HUDEP-2 (cell line): ENCODE data around the gene BCL2L11.
"Not testable (repeated sequence)": the region's sequence is repeated elsewhere in the genome, so short reads cannot be mapped to it uniquely, and the experiment has no call there.

Experiments used
- DNase-seq, 76 experiments: peaks; one replicate each; lab custom pipeline; 2025; ENCODE audit not compliant: unreplicated experiment in 76 of 76; lab: John Stamatoyannopoulos, UW

BCL2L11 gene, protein sequence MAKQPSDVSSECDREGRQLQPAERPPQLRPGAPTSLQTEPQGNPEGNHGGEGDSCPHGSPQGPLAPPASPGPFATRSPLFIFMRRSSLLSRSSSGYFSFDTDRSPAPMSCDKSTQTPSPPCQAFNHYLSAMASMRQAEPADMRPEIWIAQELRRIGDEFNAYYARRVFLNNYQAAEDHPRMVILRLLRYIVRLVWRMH

DNA sequence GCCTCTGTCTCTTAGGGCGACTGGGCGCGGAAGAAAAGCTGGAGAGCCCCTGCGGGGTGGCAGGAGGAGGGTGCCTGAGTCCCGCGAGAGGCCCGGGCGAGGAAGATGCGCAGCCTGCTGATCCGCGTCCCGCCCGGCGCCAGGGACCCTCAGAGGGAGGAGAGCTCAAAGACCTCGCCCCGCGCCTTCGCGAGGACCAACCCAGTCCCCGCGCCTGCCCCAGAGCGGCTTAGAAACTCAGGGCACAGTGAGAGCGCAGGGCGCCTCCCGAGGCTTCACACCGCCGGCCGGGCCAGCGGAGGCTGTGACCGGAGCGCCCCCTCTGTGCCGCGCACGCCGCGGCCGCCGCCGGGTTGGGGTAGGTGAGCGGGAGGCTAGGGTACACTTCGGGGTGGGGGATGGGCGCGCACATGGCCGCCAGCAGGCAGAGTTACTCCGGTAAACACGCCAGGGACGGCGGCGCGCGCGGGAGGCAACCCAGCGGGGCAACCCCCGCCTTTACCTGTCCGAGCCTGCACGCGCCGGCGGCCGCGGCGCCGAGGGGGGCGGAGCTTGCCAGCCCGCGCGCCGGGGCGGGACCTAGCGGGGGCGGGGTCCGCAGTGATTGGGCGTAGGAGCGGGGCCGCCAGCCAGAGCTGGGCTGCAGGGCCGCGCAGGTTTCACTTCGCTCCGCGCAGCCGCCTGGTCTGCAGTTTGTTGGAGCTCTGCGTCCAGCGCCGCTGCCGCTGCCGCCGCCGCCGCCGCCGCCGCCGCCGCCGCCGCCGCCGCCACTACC is at the start of gene BCL2L11:
TSS of gene BCL2L11 (plus strand) at position 662 of the 775 bp plus-strand sequence. CDS start 2,832 bp downstream, outside the sequence.
- peak in 75 of 76 experiments; percentile 23 to 93 (median 85) for DNase-seq

DNA sequence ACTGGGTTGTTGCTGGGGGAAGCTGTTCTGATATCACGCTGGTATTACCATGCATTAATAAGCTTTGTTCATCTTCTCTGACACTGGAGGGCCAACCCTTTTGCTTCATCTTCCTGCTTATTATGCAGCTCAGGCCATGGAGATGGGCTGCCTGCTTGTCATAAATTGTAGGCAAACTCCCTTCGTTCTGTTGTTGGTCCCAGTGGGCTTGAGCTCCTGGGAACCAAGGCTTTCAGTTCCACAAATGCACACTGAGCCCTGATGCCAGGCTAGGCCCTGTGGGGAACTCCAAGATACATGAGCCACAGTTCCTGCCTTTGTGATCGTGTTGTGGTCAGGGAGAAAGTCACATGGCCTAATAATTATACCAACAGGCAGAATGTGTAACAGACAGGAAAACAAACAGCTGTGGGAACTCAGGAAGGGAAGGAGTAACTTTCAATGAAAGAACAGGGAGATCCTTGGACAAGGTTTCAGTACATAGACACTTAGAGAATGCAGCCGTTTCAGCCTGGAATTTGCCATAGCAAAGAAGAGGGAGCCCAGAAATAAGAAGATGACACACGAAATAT is 49.0 kb upstream of the BCL2L11 start:
- no peak for DNase-seq

DNA sequence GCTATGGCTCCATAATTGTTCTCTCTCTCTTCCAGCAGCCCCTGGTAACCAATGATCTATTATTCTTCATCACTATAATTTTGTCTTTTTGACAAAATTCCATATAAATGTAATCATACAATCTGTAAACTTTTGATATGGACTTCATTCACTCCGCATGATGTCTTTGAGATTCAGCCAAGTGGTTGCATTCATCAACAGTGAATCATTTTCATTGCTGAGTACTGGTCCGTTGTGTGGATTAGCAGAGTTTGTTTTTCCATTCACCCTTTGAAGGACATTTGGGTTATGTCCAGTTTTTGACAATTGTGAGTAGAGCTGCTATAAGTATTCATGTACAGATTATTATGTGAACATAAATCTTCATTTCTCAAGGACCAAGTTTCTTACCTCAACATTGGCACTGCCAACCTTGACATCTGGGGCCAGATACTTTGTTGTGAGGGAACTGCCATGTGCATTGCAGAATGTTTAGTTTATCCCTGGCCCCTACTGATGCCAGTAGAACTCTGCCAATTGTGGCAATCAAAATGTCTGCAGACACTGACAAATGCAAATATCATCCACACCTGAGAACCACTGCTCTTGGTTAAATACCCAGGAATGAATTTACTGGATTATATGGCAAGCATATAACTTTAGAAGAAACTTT is 48.4 kb upstream of the BCL2L11 start:
- DNase-seq, result no peak

DNA sequence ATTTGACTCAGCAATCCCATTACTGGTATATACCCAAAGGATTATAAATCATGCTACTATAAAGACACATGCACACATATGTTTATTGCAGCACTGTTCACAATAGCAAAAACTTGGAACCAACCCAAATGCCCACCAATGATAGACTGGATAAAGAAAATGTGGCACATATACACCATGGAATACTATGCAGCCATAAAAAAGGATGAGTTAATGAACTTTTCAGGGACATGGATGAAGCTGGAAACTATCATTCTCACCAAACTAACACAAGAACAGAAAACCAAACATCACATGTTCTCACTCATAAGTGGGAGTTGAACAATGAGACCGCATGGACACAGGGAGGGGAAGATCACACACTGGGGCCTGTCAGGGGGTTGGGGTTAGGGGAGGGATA is 38.1 kb upstream of the BCL2L11 start:
- DNase-seq, result not testable (repeated sequence)

DNA sequence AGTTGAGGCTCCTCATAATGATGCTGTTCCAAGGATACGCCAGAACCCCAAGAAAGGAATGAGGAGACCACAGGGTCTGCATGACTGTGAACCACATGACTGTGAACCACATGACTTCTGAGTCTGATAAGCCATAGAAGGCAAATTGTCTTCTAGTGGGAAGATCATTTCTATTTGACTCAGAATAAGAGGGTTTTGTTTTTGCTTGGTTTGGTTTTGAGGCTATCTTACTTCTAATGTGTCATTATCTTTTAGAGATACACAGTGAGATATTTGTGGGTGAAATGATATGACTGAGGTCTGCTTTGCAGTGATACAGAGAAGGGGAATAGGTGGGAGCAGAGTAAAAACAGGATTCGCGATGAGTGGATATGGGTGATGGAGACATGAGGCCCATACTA is 28.9 kb upstream of the BCL2L11 start:
- no peak for DNase-seq

DNA sequence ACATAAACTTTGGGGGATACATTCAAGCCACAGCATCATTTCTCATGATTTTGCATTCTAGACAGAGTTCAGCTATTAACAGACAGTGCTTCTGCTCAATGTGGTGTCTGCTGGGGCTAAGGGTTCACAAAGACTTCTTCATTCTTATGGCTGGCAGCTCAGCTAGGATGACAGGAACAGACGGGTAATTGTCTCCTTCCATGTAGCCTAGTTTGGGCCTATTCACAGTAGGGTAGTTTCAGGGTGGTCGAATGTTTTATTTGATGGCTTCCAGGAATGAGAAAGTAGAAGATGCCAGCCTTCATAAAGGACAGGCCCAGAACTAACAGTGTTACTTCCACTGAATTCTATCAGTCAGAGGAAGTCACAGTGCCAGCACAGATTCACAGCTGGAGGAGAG is 26.0 kb upstream of the BCL2L11 start:
- DNase-seq, result no peak

DNA sequence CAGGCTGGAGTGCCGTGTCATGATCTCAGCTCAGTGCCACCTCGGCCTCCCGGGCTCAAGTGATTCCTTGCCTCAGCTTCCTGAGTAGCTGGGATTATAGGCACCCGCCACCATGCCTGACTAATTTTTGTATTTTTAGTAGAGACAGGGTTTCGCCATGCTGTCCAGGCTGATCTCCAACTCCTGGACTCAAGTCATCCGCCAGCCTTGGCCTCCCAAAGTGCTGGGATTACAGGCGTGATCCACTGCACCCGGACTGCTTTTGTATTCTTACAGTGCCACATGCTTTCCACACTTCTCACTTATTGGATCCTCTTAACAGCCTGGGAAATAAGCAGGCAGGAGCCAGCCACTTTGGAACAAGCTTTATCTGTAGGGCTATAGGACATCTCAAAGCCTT is 25.3 kb upstream of the BCL2L11 start:
- DNase-seq, result no peak

DNA sequence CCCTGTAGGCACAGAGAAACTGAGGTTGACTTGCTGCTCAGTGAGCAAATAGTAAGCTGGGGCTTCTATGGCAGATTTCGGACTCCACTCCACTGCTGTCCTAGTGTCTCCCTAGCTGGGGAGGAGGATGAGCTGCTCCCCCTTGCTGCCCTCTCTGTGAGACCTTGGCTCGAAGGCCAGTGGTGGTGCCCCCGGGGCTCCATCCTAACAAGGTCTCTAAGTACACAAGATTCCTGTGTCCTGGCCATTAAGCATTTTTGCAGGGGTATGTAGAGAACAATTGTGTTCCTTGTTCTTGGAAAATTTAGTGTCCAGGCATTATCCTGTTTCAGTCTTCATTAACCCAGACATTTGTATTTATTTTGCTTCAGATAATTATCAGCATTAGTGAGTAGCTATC is 21.3 kb upstream of the BCL2L11 start:
- no peak for DNase-seq

DNA sequence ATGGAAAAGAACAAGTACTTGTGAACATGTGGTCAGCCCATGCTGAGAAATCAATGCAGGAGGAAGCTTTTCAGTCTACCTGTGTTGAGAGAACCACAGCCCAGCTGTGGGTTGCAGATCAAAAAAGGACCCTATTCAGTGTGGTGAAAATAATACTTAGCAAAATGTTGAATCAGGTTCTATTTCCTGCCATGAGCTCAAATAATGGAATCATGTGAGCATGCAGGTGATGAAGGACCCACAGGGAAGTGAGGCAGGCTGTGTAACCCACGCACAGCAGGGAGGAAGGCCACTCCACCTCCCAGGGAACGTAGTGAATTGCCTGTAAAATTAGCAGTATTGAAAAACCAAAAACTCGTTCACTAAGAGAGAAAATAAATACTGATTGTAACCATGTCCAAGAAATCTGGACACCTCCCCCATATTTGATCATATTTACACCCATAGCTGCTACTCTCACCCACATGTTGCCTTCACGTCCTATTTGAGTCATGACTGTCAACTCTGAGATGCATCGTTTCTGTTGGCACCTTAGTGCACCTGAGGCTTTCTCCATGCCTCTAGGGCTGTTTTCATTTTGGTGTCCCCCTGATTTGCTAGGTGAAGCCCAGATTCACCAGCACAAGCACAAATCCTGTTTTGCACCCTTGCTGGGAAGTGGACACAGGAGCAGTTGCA is 20.5 kb upstream of the BCL2L11 start:
- no peak for DNase-seq

DNA sequence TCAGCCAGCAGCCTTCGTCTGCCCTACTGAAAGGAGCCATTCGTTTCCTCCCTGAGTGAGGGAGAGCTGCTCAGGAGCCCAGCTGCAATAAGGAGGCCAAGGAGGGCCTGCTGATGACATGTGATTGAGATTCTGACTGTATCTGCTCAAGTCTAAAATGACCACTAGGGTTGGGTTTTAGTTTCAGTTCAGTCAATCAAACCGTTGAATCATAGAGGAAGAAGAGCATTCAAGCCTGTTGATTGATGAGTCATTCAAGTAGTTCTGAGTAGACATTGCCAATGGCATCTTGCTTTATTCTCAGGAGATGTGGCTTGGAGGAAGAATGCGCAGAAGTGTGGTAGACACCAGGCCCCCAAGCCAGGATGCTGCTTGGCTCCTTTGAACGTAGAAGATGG is 19.9 kb upstream of the BCL2L11 start:
- DNase-seq, result peak in 1 of 76 experiments; percentile 2

DNA sequence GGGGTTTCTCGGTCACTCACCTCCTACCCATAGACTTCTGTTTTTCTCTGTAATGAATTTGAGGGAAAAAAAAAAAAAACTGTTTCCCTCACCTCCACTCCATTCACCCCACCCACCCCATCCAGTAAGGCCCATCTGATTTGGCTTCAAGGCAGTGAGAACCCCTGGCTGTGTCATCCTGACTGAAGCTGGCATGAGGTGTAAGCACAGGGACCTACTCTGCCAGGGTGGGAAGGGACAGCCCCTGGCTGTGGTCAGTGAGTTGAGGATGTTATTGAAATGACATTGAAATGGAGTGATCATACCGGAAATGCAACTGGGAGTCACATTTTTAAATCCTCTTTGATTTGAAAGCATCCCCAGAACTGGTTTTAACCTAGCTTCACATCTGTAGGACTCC is 19.1 kb upstream of the BCL2L11 start:
- no peak for DNase-seq

DNA sequence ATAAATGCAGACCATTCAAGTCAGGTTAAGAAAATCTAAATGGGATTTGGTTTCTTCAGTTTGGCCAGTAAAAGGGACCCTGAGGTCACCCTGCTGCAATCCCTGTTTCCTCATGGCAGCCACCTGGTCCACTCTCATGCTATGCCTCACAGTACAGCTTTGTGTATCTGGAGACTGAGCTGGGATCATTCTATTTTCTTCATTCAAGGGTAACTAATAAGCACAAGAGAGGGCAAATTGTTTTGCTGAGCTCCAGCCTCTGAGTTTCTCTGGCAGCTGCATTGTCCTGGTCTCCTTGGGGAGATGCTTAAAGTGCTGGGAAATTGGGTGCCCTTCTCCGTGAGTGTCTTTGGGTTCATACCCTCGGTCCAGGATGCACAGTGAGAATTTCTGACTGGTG is 18.5 kb upstream of the BCL2L11 start:
- no peak for DNase-seq

DNA sequence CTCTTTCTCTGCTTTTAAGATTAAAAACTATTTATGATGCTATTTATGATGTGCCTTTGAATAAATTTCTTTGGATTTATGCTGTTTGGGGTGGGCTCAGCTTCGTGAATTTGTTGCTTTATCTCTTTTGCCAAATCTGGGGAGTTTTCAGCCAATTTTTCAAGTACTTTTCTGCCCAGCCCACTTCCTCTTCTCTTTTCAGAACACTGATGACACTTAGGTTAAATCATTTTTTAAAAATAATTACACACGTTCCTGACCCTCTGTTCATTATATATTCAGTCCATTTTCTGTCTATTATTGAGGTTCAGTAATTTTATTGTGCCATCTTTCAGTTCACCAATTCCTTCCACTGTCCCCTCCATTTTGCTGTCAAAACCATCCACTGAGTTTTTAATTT is 14.8 kb upstream of the BCL2L11 start:
- DNase-seq, result no peak

DNA sequence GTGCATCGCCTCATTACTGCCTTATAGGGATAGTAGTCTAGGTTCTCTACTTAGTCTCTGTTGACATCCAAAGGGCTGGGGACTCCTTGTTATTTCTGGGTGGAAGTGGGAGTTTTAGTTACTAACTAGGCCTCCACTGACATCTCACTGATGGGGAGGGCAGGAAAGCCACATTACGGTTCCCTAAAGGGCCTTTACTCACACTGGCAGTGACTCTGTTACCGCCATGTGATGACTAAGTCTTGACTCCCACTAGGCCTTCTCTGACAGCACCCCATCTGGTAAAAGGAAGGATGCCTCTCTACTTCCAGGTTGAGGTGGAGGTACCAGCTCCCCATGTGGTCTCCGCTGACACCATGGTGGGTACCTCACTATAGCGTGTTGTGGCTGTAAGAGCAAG is 14.0 kb upstream of the BCL2L11 start:
- no peak for DNase-seq

DNA sequence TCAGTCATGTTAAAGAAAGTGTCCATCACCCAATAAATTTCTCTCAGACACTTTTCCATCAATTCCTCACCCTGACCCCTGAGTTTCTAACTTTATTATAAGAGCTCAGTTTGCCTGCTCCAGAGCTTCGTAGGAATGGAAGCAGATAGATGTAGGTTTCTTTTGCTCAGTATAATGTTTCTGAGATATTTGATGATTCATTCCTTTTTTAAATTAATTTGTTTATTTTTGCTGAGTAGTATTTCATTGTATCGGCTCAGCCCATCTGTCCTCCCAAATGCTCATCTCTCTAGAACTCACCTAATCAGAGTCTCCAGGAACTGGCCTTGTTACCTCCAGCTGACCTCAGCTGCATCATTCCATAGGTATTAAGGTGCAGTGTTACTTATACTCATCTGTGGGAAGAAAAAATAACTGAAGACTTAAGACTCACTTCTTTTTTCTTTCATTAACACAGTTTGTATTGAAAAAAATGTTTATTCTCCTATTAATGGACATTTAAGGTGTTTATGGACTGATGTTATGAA is 11.9 kb upstream of the BCL2L11 start:
- no peak for DNase-seq

DNA sequence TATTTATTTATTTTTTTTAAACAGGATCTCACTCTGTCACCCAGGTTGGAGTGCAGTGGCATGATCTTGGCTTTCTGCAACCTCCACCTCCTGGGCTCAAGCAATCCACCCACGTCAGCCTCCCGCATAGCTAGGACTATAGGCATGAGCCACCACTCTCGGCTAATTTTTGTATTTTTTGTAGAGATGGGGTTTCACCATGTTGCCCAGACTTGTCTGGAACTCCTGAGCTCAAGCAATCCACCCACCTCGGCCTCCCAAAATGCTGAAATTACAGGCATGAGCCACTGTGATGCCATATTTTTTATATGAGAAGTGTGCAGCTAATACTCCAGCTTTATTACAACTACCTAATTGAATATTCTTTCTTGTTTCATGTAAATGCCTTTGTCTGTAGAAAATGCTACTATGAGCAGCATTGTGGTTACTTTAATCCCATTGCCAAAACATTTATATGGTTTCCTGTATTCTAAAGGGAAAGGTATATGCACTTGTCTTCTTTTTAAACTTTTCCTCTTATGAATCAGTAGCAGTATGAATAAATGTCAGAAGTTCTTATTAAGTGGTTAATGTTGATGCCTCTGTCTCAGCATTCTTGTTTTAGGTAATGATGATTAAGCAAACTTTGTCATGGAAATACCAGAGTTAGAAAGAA is 9.5 kb upstream of the BCL2L11 start:
- no peak for DNase-seq

DNA sequence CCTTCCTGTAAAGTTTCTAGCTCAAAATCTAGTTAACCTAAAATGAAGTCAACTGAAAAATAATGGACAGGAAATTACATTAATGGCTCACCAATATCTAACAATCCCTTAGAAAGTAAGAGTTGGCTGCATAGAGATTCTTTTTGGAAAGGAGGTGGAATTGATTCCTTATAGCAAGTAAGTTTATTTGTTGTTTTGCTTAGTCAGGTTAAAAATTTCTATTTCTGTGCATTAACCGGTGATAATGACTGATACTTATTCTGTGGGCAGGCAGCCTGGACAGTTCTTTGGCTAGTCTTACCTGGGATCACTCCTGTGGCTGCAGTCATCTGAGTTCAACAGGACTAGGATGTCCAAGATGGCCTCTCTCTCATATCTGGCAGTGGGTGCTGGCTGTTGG is 6.9 kb upstream of the BCL2L11 start:
- no peak for DNase-seq

DNA sequence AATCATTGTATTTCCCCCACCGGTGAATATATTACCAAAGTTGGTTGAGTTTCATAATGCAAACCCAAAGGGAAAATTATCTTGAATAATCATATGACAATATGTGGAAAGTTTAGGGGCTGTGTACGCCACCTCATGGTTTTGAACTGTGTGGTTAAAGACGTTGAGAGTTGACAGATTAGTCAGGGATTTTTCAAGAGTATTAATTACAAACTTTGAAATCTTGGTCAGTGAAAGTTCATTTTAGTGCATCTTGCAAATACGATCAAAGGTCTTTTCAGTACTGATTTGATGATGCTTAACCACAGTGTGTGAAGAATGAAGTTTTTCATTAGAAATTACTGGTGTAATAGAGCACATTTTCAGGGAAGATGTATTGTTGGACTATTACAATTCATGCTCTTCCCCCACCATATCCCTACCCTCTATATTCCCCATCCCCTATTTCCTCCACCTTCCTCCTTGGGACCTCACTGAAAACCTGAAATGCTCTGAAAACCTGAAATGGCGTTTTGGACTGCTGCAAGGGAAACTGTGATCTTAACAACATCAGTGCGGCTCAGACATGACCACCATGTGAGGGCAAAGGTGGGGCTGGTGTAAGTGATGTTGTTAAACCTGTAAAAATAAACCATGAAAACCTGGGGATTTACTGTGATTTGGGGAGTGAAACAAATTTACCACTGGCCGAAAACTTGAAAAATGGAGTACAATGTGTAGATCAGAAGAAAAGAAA is 4.5 kb upstream of the BCL2L11 start:
- DNase-seq, result no peak

DNA sequence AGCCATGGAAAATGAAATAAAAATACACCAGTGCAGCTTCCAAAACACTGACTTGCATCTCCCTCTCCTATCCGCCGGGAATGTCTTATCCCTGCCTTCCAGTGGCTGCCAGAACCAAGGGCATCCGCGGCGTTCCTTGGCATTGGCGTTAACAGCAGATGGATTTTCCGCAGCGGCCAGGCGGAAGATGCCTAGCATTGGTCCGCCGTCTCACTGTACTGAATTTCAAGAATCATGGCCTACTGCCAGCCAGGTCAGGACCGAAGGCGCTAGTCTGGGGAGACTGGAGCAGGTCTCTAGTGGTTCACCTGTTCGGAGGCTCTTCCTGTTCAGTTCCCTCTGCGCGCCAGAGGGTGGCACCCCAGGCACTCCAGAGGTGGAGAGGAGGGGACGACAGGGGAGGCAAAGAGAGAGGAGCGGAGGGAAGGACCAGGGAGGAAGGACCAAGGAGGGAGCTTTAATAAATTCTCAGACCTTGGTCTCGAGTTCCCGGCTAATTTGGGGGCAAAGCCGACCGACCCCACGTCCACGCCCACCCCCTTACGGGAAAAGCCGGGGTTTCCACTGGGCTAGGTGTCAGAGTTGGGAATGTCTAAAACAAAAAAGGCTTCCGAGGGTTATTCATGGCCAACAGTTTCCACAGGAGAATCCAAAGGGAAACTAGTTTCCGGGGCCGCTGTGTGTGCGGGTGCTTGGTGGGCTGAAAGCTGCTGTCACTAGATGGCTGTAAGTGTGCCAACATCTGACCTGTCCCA is 3.7 kb upstream of the BCL2L11 start:
- DNase-seq, result peak in 67 of 76 experiments; percentile 11 to 72 (median 51)
